Measurements from ENCODE around the gene LTB.

Gene LTB

DNA sequence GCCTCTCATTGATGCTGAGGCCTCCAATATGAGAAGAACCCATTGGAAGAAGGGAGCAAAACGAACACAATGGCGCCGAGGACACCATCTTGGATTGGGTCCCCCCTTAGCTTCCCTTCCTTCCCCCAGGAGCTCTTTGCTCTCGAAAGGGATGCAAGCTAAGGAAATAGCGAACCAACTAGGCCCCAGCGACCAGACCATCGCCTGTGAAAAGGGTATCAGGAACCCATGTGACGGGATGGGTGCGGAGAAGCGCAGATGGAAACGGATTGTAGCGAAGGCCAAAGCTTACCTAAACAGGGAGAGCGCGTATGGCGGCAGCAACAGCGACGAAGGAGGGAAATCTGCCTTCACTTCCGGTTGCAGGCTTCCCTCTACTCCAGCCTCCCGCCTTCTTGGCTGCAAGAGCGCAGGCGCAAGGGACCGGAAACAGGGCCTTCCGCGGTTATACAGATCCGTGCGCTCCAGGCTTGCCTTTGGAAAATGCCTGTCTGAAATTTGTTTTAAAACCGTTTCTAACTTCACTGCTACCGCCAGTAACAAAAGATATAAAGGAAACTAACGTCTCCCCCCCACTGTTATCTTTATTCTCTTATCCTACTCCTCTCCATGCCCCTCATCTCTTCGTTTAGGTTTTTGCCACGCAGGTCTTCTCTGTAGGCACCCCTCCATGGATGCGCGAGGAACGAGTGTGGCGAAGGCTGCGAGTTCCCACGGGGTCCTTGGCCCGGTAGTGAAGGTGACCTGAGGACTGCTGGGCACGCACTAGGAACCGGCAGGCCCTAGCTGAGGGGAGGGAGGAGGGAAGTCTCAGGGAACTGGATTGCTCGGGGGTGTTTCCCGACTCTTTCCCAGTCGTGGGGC, 40.3 kb downstream of the LTB start, which contains the start of gene DDX39B (continued):
- TF ChIP-seq ZNF169 (tag by site-specific recombination; IDR thresholded peaks at IDR 0.05) (no peak), ZNF433 (tag by site-specific recombination; IDR thresholded peaks at IDR 0.05; ENCODE audit: low read depth) (no peak), ZBTB7A (tag by site-specific recombination; IDR thresholded peaks at IDR 0.05; ENCODE audit: low read depth) (peak; percentile 17; the same call in 1 of the 2 replicates), ZNF555 (tag by site-specific recombination; conservative IDR thresholded peaks at IDR 0.05) (no peak), KLF1 (tag by site-specific recombination; IDR thresholded peaks at IDR 0.05) (no peak), ZNF140 (tag by site-specific recombination; IDR thresholded peaks at IDR 0.05) (no peak), ZNF692 (tag by site-specific recombination; IDR thresholded peaks at IDR 0.05) (no peak; the same call in 1 of the 2 replicates), ZNF19 (tag by site-specific recombination; IDR thresholded peaks at IDR 0.05; ENCODE audit: low read depth) (no peak), ZNF521 (tag by site-specific recombination; IDR thresholded peaks at IDR 0.05) (no peak), ZNF518A (tag by site-specific recombination; conservative IDR thresholded peaks at IDR 0.05; ENCODE audit: low read depth) (peak; percentile 88), ZFHX2 (tag by site-specific recombination; conservative IDR thresholded peaks at IDR 0.05) (no peak), BCL6B (tag by site-specific recombination; IDR thresholded peaks at IDR 0.05) (no peak), ZNF37A (tag by site-specific recombination; IDR thresholded peaks at IDR 0.05) (no peak), ZBTB1 (tag by site-specific recombination; IDR thresholded peaks at IDR 0.05) (no peak), TRIM28 (IDR thresholded peaks at IDR 0.05; ENCODE audit: borderline replicate concordance, low read length) (peak; percentile 44; the same call in 1 of the 2 replicates), PRDM1 (tag by site-specific recombination; IDR thresholded peaks at IDR 0.05) (no peak; the same call in 1 of the 2 replicates), ZNF311 (tag by site-specific recombination; IDR thresholded peaks at IDR 0.05; ENCODE audit: borderline replicate concordance) (no peak), GLIS1 (tag by site-specific recombination; IDR thresholded peaks at IDR 0.05) (no peak), IKZF3 (tag by site-specific recombination; IDR thresholded peaks at IDR 0.05) (no peak; the same call in 1 of the 2 replicates), ZNF221 (tag by site-specific recombination; IDR thresholded peaks at IDR 0.05; ENCODE audit: borderline replicate concordance) (0 out of 2 replicates have a peak, but pooled peaks have one; percentile 1), ZFP69B (tag by site-specific recombination; IDR thresholded peaks at IDR 0.05) (no peak; the same call in 1 of the 2 replicates), ZNF423 (tag by site-specific recombination; IDR thresholded peaks at IDR 0.05) (no peak), ZNF629 (tag by site-specific recombination; IDR thresholded peaks at IDR 0.05) (peak; percentile 81), SALL2 (tag by site-specific recombination; IDR thresholded peaks at IDR 0.05; ENCODE audit: borderline replicate concordance) (no peak), WT1 (tag by site-specific recombination; IDR thresholded peaks at IDR 0.05) (no peak), ZNF302 (tag by site-specific recombination; IDR thresholded peaks at IDR 0.05; ENCODE audit: low read depth) (no peak), ZNF184 (tag by site-specific recombination; IDR thresholded peaks at IDR 0.05) (no peak), ZNF157 (tag by site-specific recombination; IDR thresholded peaks at IDR 0.05) (no peak), ZNF16 (tag by site-specific recombination; IDR thresholded peaks at IDR 0.05; ENCODE audit: low read depth) (no peak), ZNF670 (tag by site-specific recombination; IDR thresholded peaks at IDR 0.05; ENCODE audit: low read depth) (no peak)
- TF ChIP-seq, protein P1, sequence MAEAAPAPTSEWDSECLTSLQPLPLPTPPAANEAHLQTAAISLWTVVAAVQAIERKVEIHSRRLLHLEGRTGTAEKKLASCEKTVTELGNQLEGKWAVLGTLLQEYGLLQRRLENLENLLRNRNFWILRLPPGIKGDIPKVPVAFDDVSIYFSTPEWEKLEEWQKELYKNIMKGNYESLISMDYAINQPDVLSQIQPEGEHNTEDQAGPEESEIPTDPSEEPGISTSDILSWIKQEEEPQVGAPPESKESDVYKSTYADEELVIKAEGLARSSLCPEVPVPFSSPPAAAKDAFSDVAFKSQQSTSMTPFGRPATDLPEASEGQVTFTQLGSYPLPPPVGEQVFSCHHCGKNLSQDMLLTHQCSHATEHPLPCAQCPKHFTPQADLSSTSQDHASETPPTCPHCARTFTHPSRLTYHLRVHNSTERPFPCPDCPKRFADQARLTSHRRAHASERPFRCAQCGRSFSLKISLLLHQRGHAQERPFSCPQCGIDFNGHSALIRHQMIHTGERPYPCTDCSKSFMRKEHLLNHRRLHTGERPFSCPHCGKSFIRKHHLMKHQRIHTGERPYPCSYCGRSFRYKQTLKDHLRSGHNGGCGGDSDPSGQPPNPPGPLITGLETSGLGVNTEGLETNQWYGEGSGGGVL (tag by site-specific recombination; IDR thresholded peaks at IDR 0.05): 0 out of 2 replicates have a peak, but pooled peaks have one; percentile 43

All from HEK293 (cell line).